Tibial nerve (tissue), 4 donors: ENCODE measurements around the gene TWNK.

ENCODE experiments used
- CTCF ChIP-seq, 5 experiments: fragments of 200-600 bp in 3 of 5; fragments of 450-650 bp in 2 of 5; sonication (generic) in 3 of 5; IDR thresholded peaks; one replicate each; pipeline ENCODE4 v1.5.1; 2016 to 2019; ENCODE audit warnings: antibody characterized with exemption in 5 of 5, mild to moderate bottlenecking in 3 of 5, moderate library complexity in 2 of 5
- EP300 ChIP-seq, 2 donors: sonication (generic); formaldehyde crosslinking; IDR thresholded peaks; one replicate each; pipeline ENCODE4 v1.6.1; 2017; ENCODE audit warnings: antibody characterized with exemption in 2 of 2, mild to moderate bottlenecking in 1 of 2
- POLR2A ChIP-seq, 2 donors: fragments of 450-650 bp; IDR thresholded peaks; one replicate each; pipeline ENCODE4 v1.6.1; 2017; ENCODE audit warnings: antibody characterized with exemption in 2 of 2, mild to moderate bottlenecking in 2 of 2, moderate library complexity in 2 of 2

GRCh38 chr10:100939763-100940344 is 47.5 kb upstream of the TWNK start:
- TF ChIP-seq CTCF (IDR thresholded peaks at IDR 0.05) (no peak), POLR2A (IDR thresholded peaks at IDR 0.05) (no peak), EP300 (IDR thresholded peaks at IDR 0.05) (no peak)
